Measurements from ENCODE around the gene PIEZO2. TPM values are rescaled to one million over a fixed set of nuclear protein-coding genes. Genes with fewer than 3 reads are reported as not detected.
"Not testable (repeated sequence)": the region's sequence is repeated elsewhere in the genome, so short reads cannot be mapped to it uniquely, and the experiment has no call there.

The PIEZO2 gene
- total and polyA plus RNA-seq, 10 donors, result 0.42 to 13.0 (median 8.0) TPM

- Histone ChIP-seq H3K4me1 (peaks cover 0 to 7% (median 0%) of the 10 kb centered on the region in 6 donors), H3K27ac (no peak overlapping the region), H3K36me3 (no peaks in the 10 kb centered on the region), H3K4me3 (no peak overlapping the region), H3K9me3 (peaks cover 0 to 7% (median 0%) of the 10 kb centered on the region in 8 donors), H3K27me3 (replicated peaks in 1 of 7) (no peaks in the 10 kb centered on the region)
- WGBS, 5 donors, result 79 to 95% (median 91%) methylated on average over 2 of the region's 2 CpGs
- no peak for TF ChIP-seq POLR2AphosphoS5 (IDR thresholded peaks at IDR 0.05)
- TF ChIP-seq POLR2A (IDR thresholded peaks at IDR 0.05), result no peak
- TF ChIP-seq CTCF (IDR thresholded peaks at IDR 0.05 in 8 of 11, conservative IDR thresholded peaks at IDR 0.05 in 3 of 11), result no peak
- no peak for DNase-seq
- intact Hi-C loops (cut with DNase I; ENCODE audit: low total_unique reads), result no loop called here
These were observed 229.5 kb downstream of the PIEZO2 start for GRCh38 chr18:10919851-10920250.

GRCh38 chr18:10916865-10917264 is 232.5 kb downstream of the PIEZO2 start:
- Histone ChIP-seq H3K9me3 (peaks cover 0 to 7% (median 0%) of the 10 kb centered on the region in 8 donors), H3K27me3 (replicated peaks in 1 of 7) (no peaks in the 10 kb centered on the region), H3K4me3 (no peak overlapping the region), H3K4me1 (no peaks in the 10 kb centered on the region), H3K27ac (no peak overlapping the region), H3K36me3 (no peaks in the 10 kb centered on the region)
- 28 to 50% (median 38%) methylated on average over 4 of the region's 4 CpGs for WGBS, 5 donors
- intact Hi-C loops (cut with DNase I; ENCODE audit: low total_unique reads), result no loop called here
- DNase-seq, result no peak
- TF ChIP-seq POLR2AphosphoS5 (IDR thresholded peaks at IDR 0.05), result no peak
- TF ChIP-seq POLR2A (IDR thresholded peaks at IDR 0.05), result no peak
- no peak for TF ChIP-seq CTCF (IDR thresholded peaks at IDR 0.05 in 8 of 11, conservative IDR thresholded peaks at IDR 0.05 in 3 of 11)

- TF ChIP-seq POLR2A (IDR thresholded peaks at IDR 0.05) (no peak), CTCF (IDR thresholded peaks at IDR 0.05 in 8 of 11, conservative IDR thresholded peaks at IDR 0.05 in 3 of 11) (no peak), POLR2AphosphoS5 (IDR thresholded peaks at IDR 0.05) (no peak)
- Histone ChIP-seq H3K36me3 (no peaks in the 10 kb centered on the region), H3K9me3 (peaks cover 0 to 7% (median 0%) of the 10 kb centered on the region in 8 donors), H3K4me3 (no peak overlapping the region), H3K27ac (no peak overlapping the region), H3K27me3 (replicated peaks in 1 of 7) (no peaks in the 10 kb centered on the region), H3K4me1 (no peaks in the 10 kb centered on the region)
- 72 to 92% (median 89%) methylated on average over 6 to 23 of the region's 23 CpGs for WGBS, 5 donors
- intact Hi-C loops (cut with DNase I; ENCODE audit: low total_unique reads), result no loop called here
- DNase-seq, result no peak
These were observed 233.0 kb downstream of the PIEZO2 start for GRCh38 chr18:10916387-10916786.

- DNase-seq; H3K36me3 ChIP-seq; H3K4me1 ChIP-seq; H3K27me3 ChIP-seq (replicated peaks in 1 of 7); H3K27ac ChIP-seq; H3K9me3 ChIP-seq; intact Hi-C loops (cut with DNase I; ENCODE audit: low total_unique reads); H3K4me3 ChIP-seq: not testable (repeated sequence)
- WGBS, 5 donors, result 95 to 100% (median 98%) methylated on average over 4 to 5 of the region's 5 CpGs
These were observed 233.6 kb downstream of the PIEZO2 start for GRCh38 chr18:10915748-10916147.

GRCh38 chr18:10914610-10915009 is 234.8 kb downstream of the PIEZO2 start:
- intact Hi-C loops (cut with DNase I; ENCODE audit: low total_unique reads); H3K9me3 ChIP-seq; H3K4me1 ChIP-seq; H3K4me3 ChIP-seq; H3K27ac ChIP-seq; H3K27me3 ChIP-seq (replicated peaks in 1 of 7); H3K36me3 ChIP-seq; DNase-seq: not testable (repeated sequence)
- WGBS, 5 donors, result 84 to 91% (median 87%) methylated on average over 6 to 8 of the region's 8 CpGs

Data from spleen (tissue), 11 donors.